Nucleus accumbens (tissue), 56 donors: ENCODE data around the gene COL18A1.

ENCODE experiments used
- DNase-seq, 56 donors: peaks; one replicate each; lab custom pipeline; 2025; lab: John Stamatoyannopoulos, UW

Gene COL18A1

DNA sequence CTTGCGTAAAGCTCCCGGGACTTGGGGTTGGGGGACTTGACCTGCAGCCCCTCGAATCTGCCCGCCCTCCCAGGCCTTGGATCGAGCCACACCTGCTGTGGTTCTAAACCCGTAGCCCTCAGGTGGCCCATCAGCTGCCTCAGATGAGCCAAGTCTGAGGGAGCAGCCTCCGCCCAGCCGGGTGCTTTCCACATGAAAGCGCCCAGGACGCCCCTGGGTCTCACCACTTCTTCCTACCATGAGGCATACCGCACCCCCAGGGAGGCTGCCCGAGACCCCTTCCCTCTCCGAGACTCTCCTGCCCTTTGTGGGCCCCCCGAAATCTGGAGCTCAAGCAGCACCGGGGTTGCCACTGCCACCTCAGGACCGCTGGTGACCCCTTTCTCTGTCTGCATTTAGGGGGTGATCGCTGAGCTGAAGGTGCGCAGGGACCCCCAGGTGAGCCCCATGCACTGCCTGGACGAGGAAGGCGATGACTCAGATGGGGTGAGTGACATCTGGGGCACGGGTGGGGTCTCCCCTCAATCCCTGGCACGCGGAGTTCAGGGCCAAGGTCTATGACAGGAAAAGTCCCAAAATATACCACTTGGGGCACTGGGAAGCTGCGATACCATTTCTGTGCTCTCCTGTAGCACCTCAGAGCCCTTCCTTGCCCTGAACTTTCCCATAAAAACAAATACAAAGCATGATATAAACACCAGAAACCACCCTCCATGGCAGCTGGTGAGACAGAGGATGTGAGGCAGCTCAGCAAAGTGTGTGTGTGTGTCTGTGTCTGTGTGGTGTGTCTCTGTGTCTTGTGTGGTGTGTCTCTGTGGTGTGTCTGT is 68.7 kb downstream of the COL18A1 start:
- DNase-seq, result no peak

DNA sequence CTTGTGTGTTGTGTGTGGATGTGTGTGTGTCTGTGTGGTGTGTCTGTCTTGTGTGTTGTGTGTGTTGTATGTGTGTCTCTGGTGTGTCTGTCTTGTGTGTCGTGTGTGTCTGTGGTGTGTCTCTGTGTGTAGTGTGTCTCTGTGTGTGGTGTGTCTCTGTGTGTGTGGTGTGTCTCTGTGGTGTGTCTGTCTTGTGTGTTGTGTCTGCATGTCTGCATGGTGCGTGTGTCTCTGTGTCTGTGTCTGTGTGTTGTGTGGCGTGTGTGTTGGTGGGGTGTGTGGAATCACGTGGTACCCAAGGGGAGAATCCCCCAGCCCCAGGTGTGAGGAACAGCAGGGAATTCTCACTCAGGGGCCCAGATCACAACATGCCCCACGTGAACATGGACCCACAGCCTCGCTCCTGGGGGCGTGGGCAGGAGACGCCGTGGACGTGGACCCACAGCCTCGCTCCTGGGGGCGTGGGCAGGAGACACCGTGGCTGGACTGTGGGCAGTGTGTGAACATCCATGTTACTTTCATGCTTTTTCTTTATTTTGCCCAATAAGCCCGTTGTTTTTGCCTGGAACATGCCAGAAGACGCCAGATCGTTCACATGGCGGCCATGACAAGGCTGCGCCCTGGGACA is 69.5 kb downstream of the COL18A1 start:
- no peak for DNase-seq

GRCh38 chr21:45475004-45475685 is 70.2 kb downstream of the COL18A1 start:
- DNase-seq, result no peak

GRCh38 chr21:45475797-45476570 is 71.0 kb downstream of the COL18A1 start:
- no peak for DNase-seq

DNA sequence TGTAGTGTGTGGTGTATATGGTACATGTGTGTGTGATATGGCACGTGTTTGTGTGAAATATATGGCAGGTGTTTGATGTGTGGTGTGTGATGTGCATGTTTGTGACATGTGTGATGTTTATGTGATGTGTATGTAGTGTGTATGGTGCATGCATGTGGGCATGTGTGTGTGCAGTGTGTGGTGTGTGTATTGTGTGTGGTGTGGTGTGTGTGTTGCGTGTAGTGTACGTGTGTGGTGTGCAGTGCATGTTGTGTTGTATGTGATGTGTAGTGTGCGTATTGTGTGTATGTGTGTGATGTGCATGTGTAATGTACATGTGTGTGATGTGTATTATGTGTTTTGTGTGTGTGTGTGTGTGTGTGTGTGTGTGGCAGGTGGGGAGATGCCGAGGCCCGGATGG is 71.6 kb downstream of the COL18A1 start:
- no peak for DNase-seq

GRCh38 chr21:45477176-45478114 is 72.5 kb downstream of the COL18A1 start:
- no peak for DNase-seq

GRCh38 chr21:45478115-45478801 is 73.3 kb downstream of the COL18A1 start:
- DNase-seq, result peak in 41 of 56 donors; percentile 10 to 84 (median 42)

DNA sequence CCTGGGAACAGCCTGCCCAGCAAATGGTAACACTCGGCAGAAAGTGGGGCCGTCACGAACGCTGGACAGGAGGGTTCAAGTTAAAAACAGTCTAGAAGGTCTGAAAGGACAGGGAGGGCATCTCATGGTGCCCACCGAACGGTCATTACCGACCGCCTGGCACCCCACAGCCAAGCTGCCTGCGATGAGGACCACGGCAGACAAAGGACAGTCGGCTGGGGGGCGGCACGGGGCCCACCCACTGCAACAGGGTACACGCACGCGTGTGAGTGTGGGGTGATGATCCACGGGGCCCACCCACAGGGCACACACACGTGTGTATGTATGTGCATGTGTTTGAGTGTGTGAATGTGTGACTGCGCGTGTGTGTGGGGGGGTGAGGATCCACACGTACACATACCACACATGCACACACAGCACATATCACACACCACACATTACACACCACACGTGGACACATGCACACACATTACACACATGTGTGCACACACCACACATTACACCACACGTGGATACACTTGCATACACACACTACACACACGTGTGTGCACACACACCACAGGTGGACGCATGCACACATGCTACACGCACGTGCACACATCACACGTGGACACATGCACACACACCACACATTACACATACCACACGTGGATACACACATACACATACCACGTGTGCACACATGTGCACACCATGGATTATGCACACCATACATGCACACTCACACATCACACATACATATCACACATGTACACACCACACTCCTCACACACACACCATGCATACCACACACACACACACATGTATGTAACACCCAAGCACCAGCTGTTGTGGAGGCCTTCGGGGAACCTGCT is 74.1 kb downstream of the COL18A1 start:
- no peak for DNase-seq

DNA sequence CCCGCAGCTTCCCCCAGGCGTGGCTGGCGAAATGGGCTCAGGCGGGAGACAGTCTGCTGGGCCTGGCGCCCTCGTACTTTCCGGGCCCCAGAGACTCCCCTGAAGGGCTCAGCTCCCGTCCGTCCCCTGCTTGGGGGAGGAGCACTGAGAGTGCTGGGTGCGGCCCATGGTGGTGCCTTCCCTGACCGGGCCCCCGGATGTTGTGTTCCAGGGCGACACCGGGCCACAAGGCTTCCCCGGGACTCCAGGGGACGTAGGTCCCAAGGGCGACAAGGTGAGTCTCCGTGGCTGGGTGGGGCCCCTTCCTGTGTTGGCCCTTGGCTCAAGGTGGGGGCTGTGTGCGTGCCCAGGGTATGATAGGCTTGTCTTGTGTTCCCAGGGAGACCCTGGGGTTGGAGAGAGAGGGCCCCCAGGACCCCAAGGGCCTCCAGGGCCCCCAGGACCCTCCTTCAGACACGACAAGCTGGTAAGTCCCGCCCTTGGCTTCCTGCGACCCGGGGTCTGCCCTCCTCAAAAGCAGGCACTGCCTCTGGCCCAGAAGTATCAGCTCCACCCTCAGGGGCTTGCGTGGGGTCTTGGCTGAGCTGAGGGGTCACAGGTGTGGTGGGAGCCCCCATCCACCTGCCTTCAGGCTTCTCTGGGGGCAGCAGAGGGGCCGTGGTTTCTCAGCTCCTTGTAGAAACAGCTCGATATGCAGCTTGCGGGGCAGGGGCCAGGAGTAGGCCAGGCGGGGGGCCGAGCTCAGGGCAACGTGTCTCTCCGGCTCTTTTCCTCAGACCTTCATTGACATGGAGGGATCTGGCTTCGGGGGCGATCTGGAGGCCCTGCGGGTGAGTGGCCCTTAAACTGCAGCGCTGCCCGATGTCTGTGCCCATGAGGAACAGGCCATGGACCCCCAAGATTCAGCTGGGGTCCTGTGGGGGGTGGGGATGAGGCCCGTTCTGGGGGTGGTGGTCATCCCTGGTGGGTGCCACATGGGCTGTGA is 75.0 kb downstream of the COL18A1 start:
- no peak for DNase-seq

DNA sequence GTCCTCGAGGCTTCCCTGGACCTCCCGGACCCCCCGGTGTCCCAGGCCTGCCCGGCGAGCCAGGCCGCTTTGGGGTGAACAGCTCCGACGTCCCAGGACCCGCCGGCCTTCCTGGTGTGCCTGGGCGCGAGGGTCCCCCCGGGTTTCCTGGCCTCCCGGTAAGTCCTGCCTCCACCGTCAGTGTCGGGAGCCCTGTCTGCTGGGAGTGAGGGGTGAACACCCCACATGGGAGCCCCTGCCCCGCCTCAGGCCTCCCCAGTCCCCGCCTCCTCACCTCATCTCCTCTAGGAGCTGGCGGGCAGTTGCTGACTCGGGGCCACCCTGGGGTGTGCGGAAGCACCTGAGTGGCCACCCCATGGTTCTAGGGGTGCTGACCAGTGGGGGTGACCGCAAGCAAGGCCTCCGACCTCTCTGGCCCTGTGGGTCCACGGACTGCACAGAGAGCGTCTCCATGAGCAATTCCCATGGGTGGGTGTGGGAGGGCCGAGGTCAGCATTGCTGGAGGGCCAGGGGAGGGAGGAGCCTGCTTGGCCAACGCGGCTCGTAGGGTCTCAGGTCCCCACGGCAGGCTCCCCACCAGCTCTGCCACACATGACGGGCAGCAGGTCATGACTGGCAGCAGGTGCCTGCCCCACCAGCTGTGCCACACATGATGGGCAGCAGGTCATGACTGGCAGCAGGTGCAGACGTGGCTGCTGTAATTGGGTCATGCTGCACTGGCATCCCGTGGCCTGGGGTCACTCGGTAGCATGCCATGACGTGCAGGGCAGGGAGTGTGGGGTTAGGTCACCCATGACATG is 75.9 kb downstream of the COL18A1 start:
- no peak for DNase-seq

GRCh38 chr21:45481566-45481965 is 76.6 kb downstream of the COL18A1 start:
- no peak for DNase-seq

GRCh38 chr21:45481977-45482898 is 77.3 kb downstream of the COL18A1 start:
- DNase-seq, result no peak

DNA sequence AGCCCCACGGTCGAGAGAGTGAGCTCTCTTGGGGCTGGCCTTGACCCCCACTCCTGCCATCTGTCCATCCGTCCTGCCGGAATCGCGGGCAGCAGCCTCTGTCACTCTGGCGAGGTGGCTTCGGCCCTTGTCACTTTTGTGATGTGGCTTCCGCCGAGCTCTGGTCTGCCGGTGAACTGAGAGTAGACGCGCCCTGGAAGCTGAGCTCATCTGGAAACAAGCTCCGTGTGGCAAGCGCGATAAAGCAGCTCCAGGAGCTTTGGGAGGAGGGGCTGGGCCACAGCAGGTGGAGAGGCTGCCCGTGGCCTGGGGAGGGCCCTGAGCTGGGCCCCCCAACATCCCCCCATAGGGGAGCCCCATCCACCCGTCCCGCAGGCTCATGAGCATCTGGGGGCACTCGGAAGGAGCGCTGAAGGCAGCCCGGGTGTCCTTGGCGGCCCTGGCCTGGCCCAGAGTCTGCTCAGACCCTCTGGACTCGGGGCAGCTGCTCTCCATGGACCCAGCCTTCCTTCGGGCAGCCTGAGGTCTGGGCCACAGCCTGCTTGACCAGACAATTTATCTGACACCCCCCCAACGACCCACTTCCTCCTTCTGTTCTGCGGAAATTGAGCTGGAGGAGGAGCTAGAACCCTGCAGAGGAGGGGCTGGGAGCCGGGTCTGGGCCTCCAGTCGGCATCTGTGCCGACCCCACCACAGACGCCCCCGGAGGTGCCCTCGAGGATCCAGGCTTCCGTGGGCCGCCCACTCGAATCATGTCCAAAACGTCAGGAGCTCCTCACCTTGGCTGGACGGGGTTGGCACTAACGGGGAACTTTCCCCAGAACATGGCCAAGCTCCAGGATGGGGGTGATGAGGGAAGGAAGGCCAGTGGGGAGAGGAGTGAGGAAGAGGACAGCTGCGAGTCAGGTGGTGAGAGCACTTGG is 78.2 kb downstream of the COL18A1 start:
- peak in 2 of 56 donors; percentile 4 to 29 for DNase-seq

GRCh38 chr21:45484318-45484717 is 79.4 kb downstream of the COL18A1 start:
- no peak for DNase-seq
